Pulmonary artery endothelial cell (primary cell): ENCODE measurements around the gene MTNR1B. TPM values are rescaled to one million over a fixed set of nuclear protein-coding genes. Genes with fewer than 3 reads are reported as not detected.

Experiments
- DNase-seq: peaks from one replicate; pipeline ENCODE4 v3.0.0-alpha.2; 2011; ENCODE audit warnings: low read depth, low spot score
- total RNA-seq: library from RNA; depleted of rRNA; stranded (reverse); fragments of >200 nt; gene quantifications from 2 replicates; pipeline ENCODE4 v1.2.3, GENCODE V29; 2014

The MTNR1B gene
- total RNA-seq = not detected in 2 replicates

GRCh38 chr11:92969634-92970347 is at the start of gene MTNR1B:
MTNR1B (plus strand) TSS chr11:92969651; CDS start chr11:92969726, 75 bp downstream.
- DNase-seq = no peak

GRCh38 chr11:92920331-92920730 is 49.1 kb upstream of the MTNR1B start:
- DNase-seq = no peak

GRCh38 chr11:92922731-92923130 is 46.7 kb upstream of the MTNR1B start:
- no peak for DNase-seq

- DNase-seq = no peak
These were observed 40.2 kb upstream of the MTNR1B start for GRCh38 chr11:92929246-92929645.

GRCh38 chr11:92929653-92930052 is 39.8 kb upstream of the MTNR1B start:
- DNase-seq = no peak

GRCh38 chr11:92931746-92932422 is 37.6 kb upstream of the MTNR1B start:
- DNase-seq = no peak

GRCh38 chr11:92939305-92939704 is 30.1 kb upstream of the MTNR1B start:
- no peak for DNase-seq

GRCh38 chr11:92941676-92942571 is 27.5 kb upstream of the MTNR1B start:
- DNase-seq = no peak

- no peak for DNase-seq
These were observed 22.7 kb upstream of the MTNR1B start for GRCh38 chr11:92946707-92947106.

GRCh38 chr11:92948116-92948515 is 21.3 kb upstream of the MTNR1B start:
- no peak for DNase-seq

GRCh38 chr11:92954003-92954402 is 15.4 kb upstream of the MTNR1B start:
- no peak for DNase-seq

- DNase-seq = no peak
These were observed 13.6 kb upstream of the MTNR1B start for GRCh38 chr11:92955860-92956259.

- no peak for DNase-seq
These were observed 8.6 kb upstream of the MTNR1B start for GRCh38 chr11:92960886-92961285.

GRCh38 chr11:92962446-92962845 is 7.0 kb upstream of the MTNR1B start:
- no peak for DNase-seq

- DNase-seq = no peak
These were observed 5.0 kb upstream of the MTNR1B start for GRCh38 chr11:92964471-92964870.

- no peak for DNase-seq
These were observed 4.3 kb upstream of the MTNR1B start for GRCh38 chr11:92965196-92965595.

GRCh38 chr11:92967178-92967577 is 2.3 kb upstream of the MTNR1B start:
- no peak for DNase-seq

GRCh38 chr11:92967867-92968266 is 1.6 kb upstream of the MTNR1B start:
- DNase-seq = no peak

GRCh38 chr11:92969293-92969633 is 188 bp upstream of the MTNR1B start:
- DNase-seq = no peak

GRCh38 chr11:92972248-92972647 is 2.8 kb downstream of the MTNR1B start:
- no peak for DNase-seq

- no peak for DNase-seq
These were observed 5.8 kb downstream of the MTNR1B start for GRCh38 chr11:92975285-92975684.

GRCh38 chr11:92976681-92977080 is 7.2 kb downstream of the MTNR1B start:
- no peak for DNase-seq
